ENCODE data around the gene SCRN1. TPM values are rescaled to one million over a fixed set of nuclear protein-coding genes. Genes with fewer than 3 reads are reported as not detected.

SCRN1 gene
- total and polyA plus RNA-seq, 2 of the 13 experiments (the other 11 are each of a cell fraction or from before 2014, with no cell fraction given): 43.2 to 49.8 TPM

GRCh38 chr7:30018451-30018850 lies 28.9 kb upstream of the SCRN1 start:
- no peak overlapping the region for H2AFZ ChIP-seq (ENCODE audit: low read length)
- no TSS peak for BruUV-seq (replicated peaks)
- TF ChIP-seq ZNF12 (CRISPR knock-in tag; IDR thresholded peaks at IDR 0.05) (no peak), PRMT3 (CRISPR knock-in tag; IDR thresholded peaks at IDR 0.05; ENCODE audit: borderline replicate concordance, low read depth) (no peak), POLR2AphosphoS5 (IDR thresholded peaks at IDR 0.05; ENCODE audit: low read depth, low read length) (no peak), CREB3 (CRISPR knock-in tag; IDR thresholded peaks at IDR 0.05) (no peak), ZMAT3 (CRISPR knock-in tag; conservative IDR thresholded peaks at IDR 0.05) (no peak), ZNF780A (CRISPR knock-in tag; IDR thresholded peaks at IDR 0.05) (no peak), CEBPB (IDR thresholded peaks at IDR 0.05; ENCODE audit: borderline replicate concordance, low read depth, low read length) (no peak), MXD4 (CRISPR knock-in tag; IDR thresholded peaks at IDR 0.05) (no peak)
- ATAC-seq (no peak), DNase-seq (ENCODE audit: low spot score) (no peak), FAIRE-seq (no peak)
- intact Hi-C loops (cut with micrococcal nuclease; ENCODE audit: unreplicated experiment) (no loop called here), in situ Hi-C loops (cut with HindIII; ENCODE audit: extremely low pct_ligation_motif_present, low pct_unique_long_range_greater_than_20kb) (no loop called here)
- no peak overlapping the region for H3K9ac ChIP-seq (ENCODE audit: insufficient read depth, low read depth, low read length)
- POLR2A ChIA-PET: no interaction called here
- no peak overlapping the region for H3K4me2 ChIP-seq (ENCODE audit: low read depth, low read length)
- H4K20me1 ChIP-seq (ENCODE audit: insufficient read depth, low read length): no peaks in the 10 kb centered on the region
- peaks cover 16% of the 10 kb centered on the region for H3K79me2 ChIP-seq (ENCODE audit: insufficient read depth, low read length)
- H3K4me3 ChIP-seq (replicated peaks in 1 of 3; ENCODE audit: insufficient read depth in 1 of 3, low read depth in 2 of 3, low read length in 3 of 3): no peak overlapping the region
- no peak overlapping the region for H3K27ac ChIP-seq (ENCODE audit: extremely low read length, insufficient read depth, low read length)
- H3K4me1 ChIP-seq (ENCODE audit: insufficient read depth, low read length): peaks cover 12% of the 10 kb centered on the region
- CTCF ChIA-PET (ENCODE audit: low intra/inter-chr PET ratio, low total read pairs): no interaction called here
- no peaks in the 10 kb centered on the region for H3K9me3 ChIP-seq (ENCODE audit: low read length)
- H3K36me3 ChIP-seq (replicated peaks in 1 of 2; ENCODE audit: control insufficient read depth in 1 of 2, insufficient read depth in 2 of 2, low read length in 2 of 2): peaks cover 3 to 32% of the 10 kb centered on the region in 2 experiments; a peak in 3 of 5 replicates
- H3K27me3 ChIP-seq (ENCODE audit: control insufficient read depth in 1 of 2, insufficient read depth in 2 of 2, low read length in 2 of 2): no peaks in the 10 kb centered on the region

GRCh38 chr7:30012757-30013156 lies 23.2 kb upstream of the SCRN1 start:
- in situ Hi-C loops (cut with HindIII; ENCODE audit: extremely low pct_ligation_motif_present, low pct_unique_long_range_greater_than_20kb): no loop called here
- no peaks in the 10 kb centered on the region for H4K20me1 ChIP-seq (ENCODE audit: insufficient read depth, low read length)
- no peak for FAIRE-seq
- ChIA-PET POLR2A (no interaction called here), CTCF (ENCODE audit: low intra/inter-chr PET ratio, low total read pairs) (no interaction called here)
- H3K9me3 ChIP-seq (ENCODE audit: low read length): no peaks in the 10 kb centered on the region
- intact Hi-C loops (cut with micrococcal nuclease; ENCODE audit: unreplicated experiment): no loop called here
- H3K79me2 ChIP-seq (ENCODE audit: insufficient read depth, low read length): no peaks in the 10 kb centered on the region
- H3K27ac ChIP-seq (ENCODE audit: extremely low read length, insufficient read depth, low read length): no peak overlapping the region
- BruUV-seq (replicated peaks): no TSS peak
- no peaks in the 10 kb centered on the region for H3K27me3 ChIP-seq (ENCODE audit: control insufficient read depth in 1 of 2, insufficient read depth in 2 of 2, low read length in 2 of 2)
- DNase-seq (ENCODE audit: low spot score): no peak
- 0 out of 2 replicates have a peak, but pooled peaks cover 5% of the 10 kb centered on the region for H3K4me1 ChIP-seq (ENCODE audit: insufficient read depth, low read length)
- H2AFZ ChIP-seq (ENCODE audit: low read length): no peak overlapping the region
- H3K36me3 ChIP-seq (replicated peaks in 1 of 2; ENCODE audit: control insufficient read depth in 1 of 2, insufficient read depth in 2 of 2, low read length in 2 of 2): peaks cover 3 to 7% of the 10 kb centered on the region in 2 experiments; a peak in 2 of 5 replicates
- H3K9ac ChIP-seq (ENCODE audit: insufficient read depth, low read depth, low read length): no peak overlapping the region
- no peak overlapping the region for H3K4me3 ChIP-seq (replicated peaks in 1 of 3; ENCODE audit: insufficient read depth in 1 of 3, low read depth in 2 of 3, low read length in 3 of 3)
- H3K4me2 ChIP-seq (ENCODE audit: low read depth, low read length): no peak overlapping the region
- TF ChIP-seq CHCHD3 (CRISPR knock-in tag; IDR thresholded peaks at IDR 0.05): no peak
- no peak for TF ChIP-seq ZBTB26 (CRISPR knock-in tag; IDR thresholded peaks at IDR 0.05; ENCODE audit: borderline replicate concordance)
- TF ChIP-seq YEATS2 (CRISPR knock-in tag; IDR thresholded peaks at IDR 0.05; ENCODE audit: borderline replicate concordance): no peak
- no peak for TF ChIP-seq BRCA1 (CRISPR knock-in tag; IDR thresholded peaks at IDR 0.05)
- no peak for TF ChIP-seq ZNF562 (CRISPR knock-in tag; IDR thresholded peaks at IDR 0.05; ENCODE audit: borderline replicate concordance)
- ATAC-seq: no peak
- 96% methylated on average over 3 of the region's 3 CpGs for WGBS (ENCODE audit: low lambda C conversion rate)

Measured in HepG2 (cell line).